GM10847 (cell line): ENCODE measurements around the gene MFN2.

ENCODE experiments used
- POLR2A ChIP-seq: IDR thresholded peaks from 2 replicates; pipeline ENCODE4 v1.6.1; 2011; ENCODE audit not compliant: insufficient read length; ENCODE audit errors: extremely low read depth

The MFN2 gene

DNA sequence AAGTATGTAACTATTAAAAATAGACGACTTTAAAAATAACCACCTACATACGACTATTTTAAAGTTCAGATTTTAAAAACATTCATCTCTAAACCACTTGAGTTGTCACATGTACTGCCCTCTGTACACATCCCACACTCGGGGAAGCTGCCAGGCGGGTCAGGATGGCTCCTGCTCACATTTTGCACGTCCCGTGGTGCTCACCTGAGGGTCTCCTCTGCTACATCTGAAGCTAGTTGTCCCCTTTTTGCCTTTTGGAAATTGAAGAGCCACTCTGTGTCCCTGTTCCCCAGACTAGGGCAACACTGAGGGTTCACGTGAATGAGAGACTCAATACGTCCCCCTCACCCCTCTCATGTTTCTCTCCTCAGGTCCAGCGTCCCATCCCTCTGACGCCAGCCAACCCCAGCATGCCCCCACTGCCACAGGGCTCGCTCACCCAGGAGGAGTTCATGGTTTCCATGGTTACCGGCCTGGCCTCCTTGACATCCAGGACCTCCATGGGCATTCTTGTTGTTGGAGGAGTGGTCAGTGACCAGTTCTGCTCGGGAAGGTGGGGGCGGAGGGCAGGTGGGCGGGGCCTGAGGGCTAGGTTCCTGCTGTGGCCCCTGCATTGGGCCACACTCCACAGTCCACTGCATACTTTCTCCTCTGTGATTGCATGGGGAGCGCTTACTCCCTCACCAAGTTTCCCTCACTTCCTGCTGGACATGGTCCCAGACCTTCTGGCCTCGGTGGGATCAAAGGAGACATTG, 26.1 kb downstream of the MFN2 start:
- no peak for TF ChIP-seq POLR2A

GRCh38 chr1:12007204-12007603, 27.0 kb downstream of the MFN2 start:
- no peak for TF ChIP-seq POLR2A

GRCh38 chr1:12009318-12009947, 29.2 kb downstream of the MFN2 start:
- TF ChIP-seq POLR2A, result no peak

DNA sequence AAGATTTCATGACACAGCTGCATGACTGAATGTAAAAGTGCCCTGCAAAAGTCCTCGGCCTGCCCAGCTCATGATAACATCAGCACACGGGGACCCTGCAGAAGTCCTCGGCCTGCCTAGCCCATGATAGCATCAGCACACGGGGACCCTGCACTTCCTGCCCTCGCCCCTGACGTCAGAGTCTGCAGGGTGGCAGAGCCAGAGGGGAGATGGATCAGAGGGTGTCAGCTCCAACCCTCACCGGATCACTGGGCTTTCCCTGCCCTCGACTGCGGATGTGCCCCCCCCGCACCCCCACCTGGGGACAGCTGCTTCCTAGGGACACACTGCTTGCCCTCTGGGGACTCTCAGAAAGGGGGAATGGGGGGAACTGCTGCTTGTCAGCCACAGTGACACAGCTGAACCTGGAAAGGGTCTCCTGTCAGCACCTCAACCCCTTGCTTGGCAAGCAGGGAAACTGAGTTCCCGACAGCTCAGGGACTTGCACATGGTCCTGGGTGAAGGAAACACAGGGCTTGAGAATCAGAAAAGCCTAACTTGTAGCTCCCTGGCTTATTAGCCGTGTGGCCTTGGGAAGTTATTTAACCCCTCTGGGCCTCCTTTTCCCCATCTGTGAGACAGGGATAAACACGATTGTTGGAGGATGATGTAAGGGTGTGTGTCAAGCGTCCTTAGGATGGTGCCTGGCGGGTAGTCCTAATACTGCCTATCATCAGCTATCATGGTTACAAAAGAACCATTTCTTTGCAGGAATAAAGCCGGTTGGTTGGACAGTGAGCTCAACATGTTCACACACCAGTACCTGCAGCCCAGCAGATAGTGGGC, 30.7 kb downstream of the MFN2 start:
- TF ChIP-seq POLR2A, result no peak

DNA sequence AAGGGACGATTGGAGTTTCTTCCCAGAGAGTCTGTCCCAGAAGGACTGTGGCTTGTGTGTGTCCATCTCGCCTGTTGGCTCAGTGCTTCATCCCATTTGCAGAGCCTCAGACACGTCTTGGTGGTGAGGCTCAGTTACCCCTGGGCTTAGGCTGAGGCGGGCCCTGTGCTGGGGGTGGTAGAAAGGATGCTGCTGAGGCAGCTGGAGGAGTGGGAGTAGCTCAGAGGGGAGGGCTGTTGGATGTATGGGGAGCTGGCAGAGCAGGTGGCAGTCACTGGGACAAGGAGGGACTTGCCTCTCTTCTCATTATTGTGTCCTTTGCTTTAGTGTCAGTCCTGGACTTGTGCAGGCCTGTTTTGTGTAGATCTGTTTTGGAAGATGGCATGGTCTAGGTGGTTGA, 31.8 kb downstream of the MFN2 start:
- no peak for TF ChIP-seq POLR2A

DNA sequence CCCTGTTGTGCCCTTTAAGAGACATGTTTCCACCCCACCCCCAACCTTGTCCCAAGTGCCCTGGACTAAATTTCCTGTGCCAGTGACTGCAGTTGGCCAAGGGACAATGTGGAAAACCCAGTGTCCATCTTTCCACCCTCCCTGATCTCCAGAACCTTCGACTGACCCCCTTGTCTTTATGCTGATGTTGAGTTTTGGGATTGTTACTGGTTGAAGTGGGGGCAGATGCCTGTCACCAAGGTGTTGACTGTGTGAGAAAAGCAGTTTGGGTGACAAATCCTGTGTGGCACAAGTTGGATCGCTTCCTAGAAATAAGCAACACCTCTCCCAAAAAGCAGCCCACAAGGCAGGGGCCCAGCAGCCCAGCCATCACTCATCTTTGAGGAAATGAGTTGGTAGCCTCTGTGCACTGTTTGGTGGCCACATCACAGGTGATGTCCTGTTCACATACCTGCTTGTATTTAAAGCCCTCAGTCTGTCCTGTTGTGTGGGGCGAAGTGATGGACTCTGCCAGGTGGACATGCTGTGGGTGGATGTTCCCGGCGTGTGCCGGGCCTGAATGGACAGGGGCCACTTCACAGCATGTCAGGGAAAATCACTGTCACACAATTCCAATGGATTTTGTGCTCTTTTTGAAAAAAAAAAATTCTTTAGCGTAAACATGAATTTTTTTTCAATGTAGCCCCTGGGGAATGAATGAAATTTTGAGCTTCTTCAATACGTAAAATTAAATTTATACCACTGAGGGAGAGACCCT, 32.5 kb downstream of the MFN2 start:
- no peak for TF ChIP-seq POLR2A

- no peak for TF ChIP-seq POLR2A
Measured at GRCh38 chr1:12014141-12014991, 34.1 kb downstream of the MFN2 start.

DNA sequence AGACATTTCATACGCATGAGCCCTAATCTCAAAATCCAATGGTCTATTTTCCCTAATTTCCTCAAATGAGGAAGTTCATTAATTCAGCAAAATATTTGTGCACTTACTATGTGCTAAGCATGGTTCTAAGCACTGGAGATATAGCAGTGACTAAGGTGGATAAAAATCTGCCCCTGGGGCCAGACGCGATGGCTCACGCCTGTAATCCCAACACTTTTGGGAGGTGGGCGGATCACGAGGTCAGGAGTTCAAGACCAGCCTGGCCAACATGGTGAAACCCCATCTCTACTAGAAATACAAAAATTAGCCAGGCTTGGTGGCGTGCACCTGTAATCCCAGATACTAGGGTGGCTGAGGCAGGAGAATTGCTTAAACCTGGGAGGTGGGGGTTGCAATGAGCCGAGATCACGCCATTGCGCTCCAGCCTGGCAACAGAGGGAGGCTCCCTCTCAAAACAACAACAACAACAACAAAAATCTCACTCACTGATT, 34.8 kb downstream of the MFN2 start:
- TF ChIP-seq POLR2A, result no peak

GRCh38 chr1:12015499-12015898, 35.3 kb downstream of the MFN2 start:
- TF ChIP-seq POLR2A, result no peak

DNA sequence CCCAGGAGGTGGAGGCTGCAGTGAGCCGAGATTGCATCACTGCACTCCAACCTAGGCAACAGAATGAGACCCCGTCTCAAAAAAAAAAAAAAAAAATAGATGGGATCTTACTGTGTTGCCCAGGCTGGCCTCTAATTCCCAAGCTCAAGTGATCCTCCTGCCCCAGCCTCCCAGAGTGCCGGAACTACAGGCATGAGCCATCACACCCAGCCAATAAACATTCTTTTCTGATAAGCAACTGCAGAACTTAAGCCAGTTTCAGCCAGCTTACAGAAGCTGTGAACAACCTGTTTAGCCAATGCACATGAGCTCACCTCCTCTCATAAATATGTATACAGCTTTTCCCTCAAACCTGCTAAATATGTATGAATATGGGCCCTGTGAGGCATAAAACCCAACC, 35.9 kb downstream of the MFN2 start:
- TF ChIP-seq POLR2A, result no peak

GRCh38 chr1:12019858-12020509, 39.7 kb downstream of the MFN2 start:
- no peak for TF ChIP-seq POLR2A

- TF ChIP-seq POLR2A, result no peak
Measured at GRCh38 chr1:12021616-12022015, 41.4 kb downstream of the MFN2 start.

GRCh38 chr1:12022036-12022435, 41.8 kb downstream of the MFN2 start:
- TF ChIP-seq POLR2A, result no peak

- no peak for TF ChIP-seq POLR2A
Measured at GRCh38 chr1:12026586-12026985, 46.3 kb downstream of the MFN2 start.

DNA sequence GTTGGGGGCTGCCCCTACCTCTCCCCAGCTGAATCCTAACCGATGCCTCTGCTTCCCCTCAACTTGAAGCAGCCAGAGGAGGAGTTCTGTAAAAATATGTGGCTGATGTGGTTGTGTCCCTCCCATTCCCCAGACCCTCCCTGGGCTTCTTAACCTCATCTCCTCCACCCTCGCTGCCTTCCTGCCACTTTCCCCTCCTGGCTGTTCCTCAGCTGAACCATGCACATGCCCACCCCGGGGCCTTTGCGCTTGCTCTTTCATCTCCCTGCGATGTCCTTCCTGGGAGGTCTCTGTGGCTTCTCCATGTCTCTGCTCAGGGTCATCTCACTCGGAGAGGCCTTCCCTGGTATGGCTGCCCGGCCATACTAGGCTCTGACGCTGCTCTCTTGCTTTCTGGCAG, 48.0 kb downstream of the MFN2 start:
- no peak for TF ChIP-seq POLR2A
